ENCODE data around the gene RAD51B. TPM values are rescaled to one million over a fixed set of nuclear protein-coding genes. Genes with fewer than 3 reads are reported as not detected.

RAD51B gene
- total and polyA plus RNA-seq, 9 of the 15 experiments (the other 6 are each of a cell fraction or from before 2014, with no cell fraction given), result 8.5 to 17.3 (median 11.3) TPM

- no peak for TF ChIP-seq AFF1 (IDR thresholded peaks at IDR 0.05; ENCODE audit: low read depth in 1 of 2, partially characterized antibody in 2 of 2)
- TF ChIP-seq SIN3A (IDR thresholded peaks at IDR 0.05; ENCODE audit: borderline replicate concordance in 2 of 2, control insufficient read depth in 1 of 2, low read depth in 2 of 2, low read length in 2 of 2), result no peak
- TF ChIP-seq BRF1 (IDR thresholded peaks at IDR 0.05; ENCODE audit: borderline replicate concordance, extremely low read depth, insufficient read length), result no peak
- TF ChIP-seq ARID3B (CRISPR knock-in tag; IDR thresholded peaks at IDR 0.05; ENCODE audit: borderline replicate concordance), result no peak
These were observed 659.7 kb downstream of the RAD51B start (continued) for GRCh38 chr14:68479247-68479646.

Data from K562 (cell line).